Pulmonary artery endothelial cell (primary cell): ENCODE results near the gene SH3BP4. TPM values are rescaled to one million over a fixed set of nuclear protein-coding genes. Genes with fewer than 3 reads are reported as not detected.
A peak's percentile ranks its signal among the peaks of the same experiment; 100 is the strongest.

Experiments
- DNase-seq: peaks from one replicate; pipeline ENCODE4 v3.0.0-alpha.2; 2011; ENCODE audit warnings: low read depth, low spot score
- total RNA-seq: library from RNA; depleted of rRNA; stranded (reverse); fragments of >200 nt; gene quantifications from 2 replicates; pipeline ENCODE4 v1.2.3, GENCODE V29; 2014

Gene SH3BP4
- total RNA-seq, 1 donor from 2014 or later: 47.7 TPM

- DNase-seq: no peak
These were observed 82.7 kb downstream of the SH3BP4 start for GRCh38 chr2:235034265-235035118.

DNA sequence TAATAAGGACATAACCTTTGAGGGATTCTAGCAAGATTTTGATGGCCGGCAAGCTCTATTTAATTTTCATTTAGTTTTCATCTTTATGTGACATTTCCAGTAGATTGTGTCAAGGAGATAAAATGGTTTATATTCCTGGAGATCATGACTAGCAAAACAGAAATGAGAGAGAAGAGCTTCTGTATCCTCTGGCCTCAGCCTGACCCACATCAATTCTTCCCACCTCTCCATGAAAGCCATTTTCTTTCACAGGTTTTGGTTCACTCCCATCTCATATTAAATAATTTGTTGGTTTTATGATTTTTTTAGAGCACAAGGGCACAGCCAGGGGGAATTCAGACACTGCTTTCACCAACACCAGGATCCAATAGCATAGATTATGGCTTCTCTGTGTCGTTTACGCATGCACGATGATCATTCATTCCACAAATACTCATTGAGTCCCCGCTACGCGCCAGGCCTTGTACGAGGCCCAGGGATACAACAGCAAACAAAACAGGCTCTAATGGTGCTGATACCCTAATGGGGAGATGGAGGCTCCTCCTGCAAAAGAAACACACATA, 85.9 kb downstream of the SH3BP4 start:
- DNase-seq: no peak

DNA sequence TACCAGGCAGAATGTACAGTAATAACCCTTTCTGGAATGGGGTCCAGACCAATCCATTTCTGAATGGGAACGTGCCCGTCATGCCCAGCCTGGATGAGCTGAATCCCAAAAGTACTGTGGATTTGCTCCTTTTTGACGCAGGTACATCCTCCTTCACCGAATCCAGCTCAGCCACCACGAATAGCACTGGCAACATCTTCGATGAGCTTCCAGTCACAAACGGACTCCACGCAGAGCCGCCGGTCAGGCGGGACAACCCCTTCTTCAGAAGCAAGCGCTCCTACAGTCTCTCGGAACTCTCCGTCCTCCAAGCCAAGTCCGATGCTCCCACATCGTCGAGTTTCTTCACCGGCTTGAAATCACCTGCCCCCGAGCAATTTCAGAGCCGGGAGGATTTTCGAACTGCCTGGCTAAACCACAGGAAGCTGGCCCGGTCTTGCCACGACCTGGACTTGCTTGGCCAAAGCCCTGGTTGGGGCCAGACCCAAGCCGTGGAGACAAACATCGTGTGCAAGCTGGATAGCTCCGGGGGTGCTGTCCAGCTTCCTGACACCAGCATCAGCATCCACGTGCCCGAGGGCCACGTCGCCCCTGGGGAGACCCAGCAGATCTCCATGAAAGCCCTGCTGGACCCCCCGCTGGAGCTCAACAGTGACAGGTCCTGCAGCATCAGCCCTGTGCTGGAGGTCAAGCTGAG, 89.6 kb downstream of the SH3BP4 start:
- DNase-seq: no peak

DNA sequence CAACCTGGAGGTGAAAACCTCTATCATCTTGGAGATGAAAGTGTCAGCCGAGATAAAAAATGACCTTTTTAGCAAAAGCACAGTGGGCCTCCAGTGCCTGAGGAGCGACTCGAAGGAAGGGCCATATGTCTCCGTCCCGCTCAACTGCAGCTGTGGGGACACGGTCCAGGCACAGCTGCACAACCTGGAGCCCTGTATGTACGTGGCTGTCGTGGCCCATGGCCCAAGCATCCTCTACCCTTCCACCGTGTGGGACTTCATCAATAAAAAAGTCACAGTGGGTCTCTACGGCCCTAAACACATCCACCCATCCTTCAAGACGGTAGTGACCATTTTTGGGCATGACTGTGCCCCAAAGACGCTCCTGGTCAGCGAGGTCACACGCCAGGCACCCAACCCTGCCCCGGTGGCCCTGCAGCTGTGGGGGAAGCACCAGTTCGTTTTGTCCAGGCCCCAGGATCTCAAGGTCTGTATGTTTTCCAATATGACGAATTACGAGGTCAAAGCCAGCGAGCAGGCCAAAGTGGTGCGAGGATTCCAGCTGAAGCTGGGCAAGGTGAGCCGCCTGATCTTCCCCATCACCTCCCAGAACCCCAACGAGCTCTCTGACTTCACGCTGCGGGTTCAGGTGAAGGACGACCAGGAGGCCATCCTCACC, 90.2 kb downstream of the SH3BP4 start:
- no peak for DNase-seq

DNA sequence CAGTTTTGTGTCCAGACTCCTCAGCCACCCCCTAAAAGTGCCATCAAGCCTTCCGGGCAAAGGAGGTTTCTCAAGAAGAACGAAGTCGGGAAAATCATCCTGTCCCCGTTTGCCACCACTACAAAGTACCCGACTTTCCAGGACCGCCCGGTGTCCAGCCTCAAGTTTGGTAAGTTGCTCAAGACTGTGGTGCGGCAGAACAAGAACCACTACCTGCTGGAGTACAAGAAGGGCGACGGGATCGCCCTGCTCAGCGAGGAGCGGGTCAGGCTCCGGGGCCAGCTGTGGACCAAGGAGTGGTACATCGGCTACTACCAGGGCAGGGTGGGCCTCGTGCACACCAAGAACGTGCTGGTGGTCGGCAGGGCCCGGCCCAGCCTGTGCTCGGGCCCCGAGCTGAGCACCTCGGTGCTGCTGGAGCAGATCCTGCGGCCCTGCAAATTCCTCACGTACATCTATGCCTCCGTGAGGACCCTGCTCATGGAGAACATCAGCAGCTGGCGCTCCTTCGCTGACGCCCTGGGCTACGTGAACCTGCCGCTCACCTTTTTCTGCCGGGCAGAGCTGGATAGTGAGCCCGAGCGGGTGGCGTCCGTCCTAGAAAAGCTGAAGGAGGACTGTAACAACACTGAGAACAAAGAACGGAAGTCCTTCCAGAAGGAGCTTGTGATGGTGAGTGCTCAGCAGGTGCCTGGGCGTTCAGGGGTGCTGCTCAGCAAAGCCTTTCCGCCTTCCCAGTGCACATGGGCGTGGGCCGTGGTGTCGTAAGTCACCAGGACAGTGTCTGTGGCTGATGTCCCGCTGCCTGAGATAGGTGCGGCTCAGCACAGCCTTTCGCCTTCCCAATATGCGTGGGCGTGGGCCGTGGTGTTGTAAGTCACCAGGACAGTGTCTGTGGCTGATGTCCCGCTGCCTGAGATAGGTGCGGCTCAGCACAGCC, 91.0 kb downstream of the SH3BP4 start:
- DNase-seq: no peak

DNA sequence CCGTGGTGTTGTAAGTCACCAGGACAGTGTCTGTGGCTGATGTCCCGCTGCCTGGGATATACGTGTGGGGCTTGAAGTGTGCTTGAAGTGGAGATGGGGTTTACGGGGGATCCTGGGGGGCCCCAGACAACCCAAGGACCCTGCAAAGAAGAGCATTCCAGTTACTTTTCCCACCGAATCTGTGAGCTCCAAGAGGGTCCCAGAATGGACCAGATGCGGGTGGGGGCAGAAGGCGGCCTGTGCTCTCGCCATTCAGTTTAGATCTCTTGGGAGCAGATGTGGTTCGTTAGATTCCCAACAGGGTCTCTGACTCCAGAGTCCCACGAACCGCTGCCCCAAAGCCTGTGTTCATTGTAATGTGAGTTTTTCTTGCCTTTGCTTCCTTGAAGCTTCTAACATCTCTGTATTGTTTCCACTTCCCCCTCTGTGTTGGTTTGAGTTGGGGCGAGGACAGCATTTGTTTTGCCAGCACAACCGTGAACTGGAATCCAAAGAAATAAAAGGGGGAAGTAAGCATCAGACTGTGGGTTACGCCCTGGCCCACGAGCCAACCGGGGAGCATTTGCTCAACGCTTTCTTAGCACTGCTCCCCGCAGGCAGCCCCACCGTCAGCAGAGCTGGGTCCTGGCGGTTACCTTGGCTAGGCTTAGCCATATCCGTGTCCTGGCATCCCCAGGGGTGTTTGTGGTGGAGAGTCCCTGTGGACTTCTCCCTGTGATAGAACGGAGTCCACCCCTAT, 92.1 kb downstream of the SH3BP4 start:
- DNase-seq: no peak

- DNase-seq: no peak
These were observed 92.9 kb downstream of the SH3BP4 start for GRCh38 chr2:235044501-235045271.

- DNase-seq: no peak
These were observed 93.6 kb downstream of the SH3BP4 start for GRCh38 chr2:235045336-235045972.

GRCh38 chr2:235045973-235046343, 94.1 kb downstream of the SH3BP4 start:
- DNase-seq: no peak

DNA sequence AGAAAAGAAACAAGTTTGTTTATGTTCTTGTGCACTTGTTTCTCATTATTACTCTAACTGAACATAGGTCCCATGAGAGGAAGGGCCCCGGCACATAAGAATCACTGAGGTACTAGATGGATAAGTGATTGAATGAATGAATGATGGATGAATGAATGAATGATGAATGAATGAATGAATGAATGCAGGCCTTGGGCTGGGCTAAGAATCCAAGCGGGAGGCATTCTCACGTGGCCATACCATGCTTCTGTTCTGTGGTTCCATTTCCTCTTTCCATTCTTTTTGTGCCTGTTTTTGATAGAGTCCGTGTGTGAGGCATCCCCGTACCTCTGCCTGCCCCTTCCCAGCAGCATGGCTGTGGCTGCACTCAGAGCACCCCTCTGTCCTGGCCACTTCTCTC, 94.8 kb downstream of the SH3BP4 start:
- DNase-seq: no peak

DNA sequence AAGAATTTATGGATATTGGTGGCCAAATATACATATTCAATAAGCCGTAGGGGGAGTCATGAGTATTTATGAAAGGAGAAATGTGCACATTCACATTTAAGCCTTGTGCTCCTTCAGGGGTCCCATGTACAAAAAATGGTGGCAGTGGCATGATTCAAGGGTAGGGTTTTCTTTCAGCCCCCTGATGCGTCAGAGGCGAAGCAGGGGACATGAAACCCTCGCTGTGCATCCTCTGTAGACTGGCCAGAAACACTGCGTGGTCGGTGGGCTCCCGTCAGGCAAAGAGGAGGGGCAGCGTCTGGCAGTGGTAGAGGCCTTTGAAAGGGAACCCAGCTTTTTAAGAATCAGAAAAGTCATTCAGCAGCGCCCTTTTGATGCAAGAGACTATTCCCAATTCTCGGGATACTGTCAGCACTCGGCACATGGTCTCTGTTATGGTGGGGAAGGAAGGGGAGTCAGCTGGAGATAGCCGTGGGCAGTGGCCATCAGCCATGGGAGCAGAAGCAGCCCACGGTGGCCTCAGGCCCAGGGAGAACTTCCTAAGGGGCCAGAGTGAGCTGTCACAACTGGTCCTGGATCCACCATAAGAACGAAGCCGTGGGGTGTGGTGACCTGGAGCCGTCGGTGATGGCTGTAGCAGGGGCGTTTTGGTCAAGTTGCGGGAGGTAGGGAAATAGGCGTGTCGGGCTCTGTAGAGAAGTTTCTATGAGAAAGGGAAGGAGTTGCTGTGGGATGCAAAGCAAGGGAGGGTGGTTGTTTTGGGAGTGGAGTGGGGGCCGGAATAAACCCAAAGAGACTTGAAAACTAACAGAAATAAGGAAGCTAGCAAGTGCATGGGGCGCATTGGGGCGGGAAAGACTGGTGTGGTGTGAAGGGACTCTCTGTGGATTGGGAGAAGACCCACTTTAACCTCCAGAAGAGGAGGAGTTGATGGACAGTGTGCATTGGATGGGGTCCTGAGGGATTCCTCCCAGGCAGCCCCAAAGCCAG, 95.6 kb downstream of the SH3BP4 start:
- no peak for DNase-seq

GRCh38 chr2:235048549-235048948, 96.7 kb downstream of the SH3BP4 start:
- DNase-seq: no peak

DNA sequence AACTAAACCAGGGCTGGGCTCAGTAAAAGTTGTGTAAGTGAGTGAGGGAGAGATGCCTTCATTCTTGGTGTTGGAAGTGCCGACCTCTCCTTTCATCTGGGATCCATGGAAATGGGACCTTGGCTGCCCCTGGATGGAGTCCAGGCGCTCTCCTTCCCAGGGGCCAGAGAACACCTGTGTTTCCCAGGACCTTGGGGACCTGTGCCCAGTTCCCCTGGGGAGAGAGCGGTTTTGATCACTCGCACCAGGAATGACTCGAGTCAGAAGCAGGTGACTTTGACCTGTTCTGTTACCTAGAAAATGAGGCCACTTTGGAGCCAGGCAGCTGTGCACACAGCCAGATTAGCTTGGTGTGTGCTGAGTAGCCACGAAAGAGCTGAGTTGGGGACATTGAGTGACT, 97.3 kb downstream of the SH3BP4 start:
- no peak for DNase-seq

GRCh38 chr2:235049719-235050118, 97.9 kb downstream of the SH3BP4 start:
- no peak for DNase-seq

GRCh38 chr2:235050980-235051351, 99.1 kb downstream of the SH3BP4 start:
- DNase-seq: peak; percentile 72

DNA sequence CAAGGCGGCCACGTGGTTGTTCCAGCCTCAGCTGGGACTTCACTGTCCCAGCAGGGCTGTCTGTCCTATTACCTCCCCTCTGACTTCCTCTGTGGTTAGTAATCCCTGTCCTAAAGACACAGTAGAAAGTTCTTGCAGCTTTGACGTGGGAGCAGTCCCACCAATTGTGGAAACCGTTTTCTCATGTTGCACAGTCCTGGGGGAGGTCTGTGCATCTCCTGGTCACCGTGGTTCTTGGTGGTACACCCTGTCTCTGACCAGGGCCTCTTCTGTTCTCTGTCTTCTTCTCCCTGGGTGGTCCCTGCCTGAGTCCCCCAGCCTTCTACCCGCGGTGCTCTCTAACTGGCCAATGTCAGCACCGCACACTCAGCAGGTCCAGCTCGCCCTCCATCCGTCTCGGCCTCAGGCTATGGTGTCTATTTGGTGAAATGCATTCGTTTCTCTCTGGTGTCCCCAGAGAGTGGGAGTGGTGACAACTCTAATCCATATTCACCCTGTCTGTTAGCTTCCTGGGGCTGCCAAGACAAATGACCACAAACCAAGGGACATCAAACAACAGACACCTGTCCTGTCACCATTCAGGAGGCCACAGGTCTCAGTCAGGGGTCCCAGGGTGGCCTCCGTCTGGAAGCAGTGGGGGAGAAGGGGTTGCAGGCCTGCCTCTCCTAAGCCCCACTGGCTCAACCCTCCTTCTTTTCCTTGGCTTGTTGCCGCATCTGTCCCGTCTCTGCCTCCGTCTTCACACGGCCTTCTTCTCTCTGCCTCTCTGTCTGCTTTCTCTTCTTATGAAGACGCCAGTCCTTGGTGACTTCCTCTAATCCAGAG, 99.8 kb downstream of the SH3BP4 start:
- DNase-seq: no peak
